SK-N-SH (cell line): ENCODE data around the gene MEGF6. TPM values are rescaled to one million over a fixed set of nuclear protein-coding genes. Genes with fewer than 3 reads are reported as not detected.

Experiments
- CTCF ChIA-PET: fragments of 300-600, 350-600 bp; formaldehyde crosslinking; extraction: SDS; loops from one replicate; lab custom pipeline; 2021; lab: Yijun Ruan, JAX
- POLR2A ChIA-PET: fragments of 350-600 bp; sonication (Branson Sonifier 250); formaldehyde crosslinking; extraction: SDS; loops from one replicate; lab custom pipeline; 2020; ENCODE audit warnings: antibody characterized with exemption, inconsistent platforms; lab: Yijun Ruan, JAX
- DNase-seq: peaks from one replicate; pipeline ENCODE4 v3.0.0; 2012
- H2AFZ ChIP-seq: fragments of 200-600 bp; sonication (generic); 2 replicates; pipeline ENCODE4 v1.8.1; 2016; ENCODE audit warnings: antibody characterized with exemption, mild to moderate bottlenecking, low read depth
- H3F3A ChIP-seq: fragments of 200-600 bp; sonication (generic); replicated peaks from 2 replicates; pipeline ENCODE3; 2016; ENCODE audit warnings: antibody characterized with exemption, mild to moderate bottlenecking; ENCODE audit not compliant: insufficient read depth
- H3K27ac ChIP-seq, 2 experiments: fragments of 200-500 bp in 1 of 2; fragments of 200-600 bp in 1 of 2; sonication (Bioruptor generic) in 1 of 2; sonication (generic), shearing (Covaris generic) in 1 of 2; 2 replicates each; pipeline versions ENCODE4 v1.5.1 to v1.6.1; 2014 to 2016; ENCODE audit warnings: low read depth in 2 of 2, inconsistent platforms in 1 of 2, low read length in 1 of 2, mild to moderate bottlenecking in 1 of 2, mixed read lengths in 1 of 2
- H3K27me3 ChIP-seq: fragments of 200-600 bp; sonication (generic), shearing (Covaris generic); 2 replicates; pipeline ENCODE4 v1.6.1; 2016; ENCODE audit warnings: mixed run types; ENCODE audit not compliant: insufficient read depth
- H3K36me3 ChIP-seq, 2 experiments: fragments of 200-500 bp in 1 of 2; fragments of 200-600 bp in 1 of 2; sonication (Bioruptor generic) in 1 of 2; sonication (generic) in 1 of 2; replicated peaks in 1 of 2; 2 replicates each; pipeline versions ENCODE3 to v1.5.1; 2014 to 2016; ENCODE audit warnings: low read length in 1 of 2, mild to moderate bottlenecking in 1 of 2; ENCODE audit not compliant: insufficient read depth in 2 of 2, control insufficient read depth in 1 of 2
- H3K4me1 ChIP-seq, 2 experiments: fragments of 200-500 bp in 1 of 2; fragments of 200-600 bp in 1 of 2; sonication (Bioruptor generic) in 1 of 2; sonication (generic), shearing (Covaris generic) in 1 of 2; 2 replicates each; pipeline versions ENCODE4 v1.5.1 to v1.6.1; 2014 to 2016; ENCODE audit warnings: low read depth in 1 of 2, low read length in 1 of 2, mixed run types in 1 of 2; ENCODE audit not compliant: insufficient read depth in 2 of 2, control insufficient read depth in 1 of 2
- H3K4me2 ChIP-seq: fragments of 200-600 bp; sonication (generic), shearing (Covaris generic); 2 replicates; pipeline ENCODE4 v1.6.1; 2017; ENCODE audit warnings: mixed run types
- H3K4me3 ChIP-seq, 2 experiments: fragments of 200-500 bp in 1 of 2; fragments of 200-600 bp in 1 of 2; sonication (Bioruptor generic) in 1 of 2; sonication (generic), shearing (Covaris generic) in 1 of 2; 2 replicates each; pipeline versions ENCODE4 v1.5.1 to v1.8.1; 2014 to 2016; ENCODE audit warnings: low read depth in 2 of 2, inconsistent platforms in 1 of 2, low read length in 1 of 2, mild to moderate bottlenecking in 1 of 2, mixed read lengths in 1 of 2, moderate library complexity in 1 of 2
- H3K79me2 ChIP-seq: fragments of 200-600 bp; sonication (generic); 2 replicates; pipeline ENCODE4 v1.8.1; 2017; ENCODE audit warnings: mild to moderate bottlenecking; ENCODE audit not compliant: insufficient read depth
- H3K9ac ChIP-seq: fragments of 200-600 bp; sonication (generic); 2 replicates; pipeline ENCODE4 v1.6.1; 2017; ENCODE audit warnings: mixed run types
- H3K9me2 ChIP-seq: fragments of 200-600 bp; sonication (generic); 2 replicates; pipeline ENCODE4 v1.6.1; 2017; ENCODE audit warnings: mixed run types
- H3K9me3 ChIP-seq: fragments of 200-600 bp; sonication (generic); 2 replicates; pipeline ENCODE4 v1.6.1; 2017; ENCODE audit warnings: mixed run types, mild to moderate bottlenecking, moderate library complexity
- H4K20me1 ChIP-seq: fragments of 200-600 bp; sonication (generic); 2 replicates; pipeline ENCODE4 v1.6.1; 2017; ENCODE audit warnings: mild to moderate bottlenecking, mixed run types; ENCODE audit not compliant: insufficient read depth
- CHD2 ChIP-seq: fragments of 150-350 bp; IDR thresholded peaks from 2 replicates; pipeline ENCODE4 v1.6.1; 2018; ENCODE audit warnings: low read length; ENCODE audit not compliant: partially characterized antibody
- ELF1 ChIP-seq: IDR thresholded peaks from 2 replicates; pipeline ENCODE4 v1.4.0; 2012
- EP300 ChIP-seq, 2 experiments: IDR thresholded peaks; 2 replicates each; pipeline versions ENCODE4 v1.4.0 to v1.6.1; 2012; ENCODE audit warnings: borderline replicate concordance in 1 of 2, low read depth in 1 of 2, low read length in 1 of 2
- EZH2phosphoT487 ChIP-seq: fragments of 200-600 bp; sonication (generic); IDR thresholded peaks from 2 replicates; pipeline ENCODE4 v1.6.1; 2017; ENCODE audit warnings: low read depth, mixed run types, mild to moderate bottlenecking, antibody characterized with exemption, moderate library complexity, borderline replicate concordance
- FOXM1 ChIP-seq: IDR thresholded peaks from 2 replicates; pipeline ENCODE4 v1.4.0; 2012; ENCODE audit warnings: low read depth, mild to moderate bottlenecking
- GABPA ChIP-seq: IDR thresholded peaks from 2 replicates; pipeline ENCODE4 v1.4.0; 2012; ENCODE audit warnings: low read depth, mild to moderate bottlenecking
- JUND ChIP-seq: IDR thresholded peaks from 2 replicates; pipeline ENCODE4 v1.4.0; 2012
- MAX ChIP-seq: IDR thresholded peaks from 2 replicates; pipeline ENCODE4 v1.4.0; 2012; ENCODE audit warnings: low read depth
- NRF1 ChIP-seq: IDR thresholded peaks from 2 replicates; pipeline ENCODE4 v1.6.1; 2012; ENCODE audit warnings: low read depth, mild to moderate bottlenecking, low read length
- PBX3 ChIP-seq: IDR thresholded peaks from 2 replicates; pipeline ENCODE4; 2012
- RCOR1 ChIP-seq: fragments of 150-350 bp; IDR thresholded peaks from 2 replicates; pipeline ENCODE4 v1.6.1; 2017; ENCODE audit warnings: antibody characterized with exemption, low read length
- RFX5 ChIP-seq: IDR thresholded peaks from 2 replicates; pipeline ENCODE4 v1.6.1; 2012; ENCODE audit warnings: mild to moderate bottlenecking, improper control_type of control experiment, low read length
- RXRA ChIP-seq: IDR thresholded peaks from 2 replicates; pipeline ENCODE4 v1.4.0; 2012; ENCODE audit warnings: low read depth, mild to moderate bottlenecking, borderline replicate concordance
- TAF1 ChIP-seq: IDR thresholded peaks from 2 replicates; pipeline ENCODE4 v1.6.1; 2012; ENCODE audit warnings: low read depth, mild to moderate bottlenecking, low read length, moderate library complexity, borderline replicate concordance
- USF2 ChIP-seq: fragments of 150-350 bp; IDR thresholded peaks from 2 replicates; pipeline ENCODE4 v1.6.1; 2017; ENCODE audit warnings: antibody characterized with exemption, low read length, low read depth, borderline replicate concordance
- YY1 ChIP-seq: IDR thresholded peaks from 2 replicates; pipeline ENCODE4 v1.4.0; 2012; ENCODE audit warnings: low read depth, mild to moderate bottlenecking
- WGBS: methylation state at CpG from one replicate; pipeline ENCODE4 v1.1.6; 2017; ENCODE audit warnings: low lambda C conversion rate; 5-methylcytosine and 5-hydroxymethylcytosine counted together
- polyA plus RNA-seq, 3 experiments: library from polyadenylated mRNA; depleted of rRNA; stranded (reverse); fragments of >200 nt; gene quantifications; 2 replicates each; pipeline ENCODE4 v1.2.3, GENCODE V29; 2012

The MEGF6 gene
- polyA plus RNA-seq, 1 of the 3 experiments (the other 2 are of a cell fraction): 7.6 TPM

GRCh38 chr1:3506943-3507342, 104.4 kb downstream of the MEGF6 start:
- Histone ChIP-seq H2AFZ (no peak overlapping the region), H3K9ac (no peak overlapping the region), H3K36me3 (no peaks in the 10 kb centered on the region), H3K4me1 (peaks cover 5 to 39% of the 10 kb centered on the region in 2 experiments; a peak in 2 of 4 replicates), H3K27ac (no peak overlapping the region), H3K79me2 (no peaks in the 10 kb centered on the region), H3K27me3 (no peaks in the 10 kb centered on the region), H4K20me1 (no peaks in the 10 kb centered on the region), H3F3A (peaks cover 4% of the 10 kb centered on the region), H3K4me2 (no peak overlapping the region), H3K9me2 (no peaks in the 10 kb centered on the region), H3K9me3 (no peaks in the 10 kb centered on the region), H3K4me3 (no peak overlapping the region)
- no peak for DNase-seq
- ChIA-PET CTCF (interaction anchor here (1.2 to 4.5 kb wide), 6 partner anchors 11 to 110 kb away, joined by 3 to 18 read pairs (median 4); no protein-coding TSS in a partner anchor), POLR2A (no interaction called here)
- WGBS: 69% methylated on average over 7 of the region's 7 CpGs
- TF ChIP-seq GABPA (no peak), RFX5 (no peak), TAF1 (no peak), RCOR1 (no peak), FOXM1 (no peak), NRF1 (no peak), PBX3 (no peak)
- TF ChIP-seq, all 33 proteins: peak for 0

GRCh38 chr1:3506041-3506440, 105.3 kb downstream of the MEGF6 start:
- Histone ChIP-seq H3K27ac (no peak overlapping the region), H3K79me2 (no peaks in the 10 kb centered on the region), H3K9me3 (no peaks in the 10 kb centered on the region), H2AFZ (no peak overlapping the region), H3K4me2 (no peak overlapping the region), H3K4me3 (no peak overlapping the region), H3K9ac (no peak overlapping the region), H3K4me1 (peaks cover 5 to 41% of the 10 kb centered on the region in 2 experiments; a peak in 2 of 4 replicates), H3K9me2 (no peaks in the 10 kb centered on the region), H3K27me3 (no peaks in the 10 kb centered on the region), H4K20me1 (no peaks in the 10 kb centered on the region), H3F3A (peaks cover 4% of the 10 kb centered on the region), H3K36me3 (no peaks in the 10 kb centered on the region)
- 80% methylated on average over 2 of the region's 15 CpGs for WGBS
- POLR2A ChIA-PET: no interaction called here
- TF ChIP-seq EZH2phosphoT487: no peak
- no peak for TF ChIP-seq USF2
- no peak for TF ChIP-seq EP300 (IDR thresholded peaks at IDR 0.05; ENCODE audit: borderline replicate concordance in 1 of 2, low read depth in 1 of 2, low read length in 1 of 2)
- no peak for TF ChIP-seq GABPA
- no peak for TF ChIP-seq ELF1
- no peak for TF ChIP-seq YY1
- TF ChIP-seq MAX: no peak
- no peak for TF ChIP-seq CHD2
- TF ChIP-seq RXRA: no peak
- TF ChIP-seq JUND: no peak
- CTCF ChIA-PET: interaction anchor here (1.2 to 4.5 kb wide), 5 partner anchors 12 to 59 kb away, joined by 4 to 18 read pairs (median 5); no protein-coding TSS in a partner anchor
- no peak for DNase-seq
